ENCODE data around the gene CLMN. TPM values are rescaled to one million over a fixed set of nuclear protein-coding genes. Genes with fewer than 3 reads are reported as not detected.

The CLMN gene
- total RNA-seq, 1 donor from 2014 or later, result 6.3 TPM

DNA sequence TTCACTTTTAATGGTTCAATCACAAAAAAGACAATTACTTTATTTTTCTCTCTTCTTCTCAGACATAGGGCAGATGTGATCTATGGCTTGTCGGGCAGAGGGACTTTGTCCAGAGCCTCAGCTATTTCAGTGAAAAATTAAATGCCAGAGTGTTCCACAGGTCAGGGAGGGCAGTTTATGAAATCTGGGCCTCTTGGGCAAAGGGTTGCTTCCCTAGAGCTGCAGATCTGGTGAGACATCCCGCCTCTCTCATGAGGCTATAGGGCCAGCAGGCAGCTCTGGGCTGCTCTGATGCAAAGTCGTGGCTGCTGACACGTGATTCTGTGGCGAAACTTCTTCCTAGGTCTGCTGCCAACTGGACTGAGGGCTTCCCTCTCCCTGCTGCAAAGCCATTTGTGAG lies 6.0 kb downstream of the CLMN start:
- no peak for DNase-seq (ENCODE audit: low spot score)
- peaks cover 9% of the 10 kb centered on the region for H3K27me3 ChIP-seq
- H3K36me3 Mint-ChIP-seq, result no peaks in the 10 kb centered on the region
- peaks cover 34% of the 10 kb centered on the region for H3K4me1 Mint-ChIP-seq
- peaks cover 4% of the 10 kb centered on the region for H3K9me3 Mint-ChIP-seq
- no peak overlapping the region for H3K9ac ChIP-seq
- H3K79me2 ChIP-seq (ENCODE audit: low read depth), result no peaks in the 10 kb centered on the region
- peaks cover 18% of the 10 kb centered on the region for H4K20me1 ChIP-seq (ENCODE audit: low read depth)
- H3K4me3 ChIP-seq, result no peak overlapping the region
- no peak overlapping the region for H3K4me2 ChIP-seq
- H3K27ac ChIP-seq, result no peak overlapping the region
- H3K27ac Mint-ChIP-seq, result no peak overlapping the region
- H2AFZ ChIP-seq (replicated peaks), result no peak overlapping the region
- no peaks in the 10 kb centered on the region for H3K36me3 ChIP-seq
- TF ChIP-seq EZH2 (IDR thresholded peaks at IDR 0.05) (no peak), EZH2phosphoT487 (IDR thresholded peaks at IDR 0.05) (no peak)
- TF ChIP-seq, protein P1, sequence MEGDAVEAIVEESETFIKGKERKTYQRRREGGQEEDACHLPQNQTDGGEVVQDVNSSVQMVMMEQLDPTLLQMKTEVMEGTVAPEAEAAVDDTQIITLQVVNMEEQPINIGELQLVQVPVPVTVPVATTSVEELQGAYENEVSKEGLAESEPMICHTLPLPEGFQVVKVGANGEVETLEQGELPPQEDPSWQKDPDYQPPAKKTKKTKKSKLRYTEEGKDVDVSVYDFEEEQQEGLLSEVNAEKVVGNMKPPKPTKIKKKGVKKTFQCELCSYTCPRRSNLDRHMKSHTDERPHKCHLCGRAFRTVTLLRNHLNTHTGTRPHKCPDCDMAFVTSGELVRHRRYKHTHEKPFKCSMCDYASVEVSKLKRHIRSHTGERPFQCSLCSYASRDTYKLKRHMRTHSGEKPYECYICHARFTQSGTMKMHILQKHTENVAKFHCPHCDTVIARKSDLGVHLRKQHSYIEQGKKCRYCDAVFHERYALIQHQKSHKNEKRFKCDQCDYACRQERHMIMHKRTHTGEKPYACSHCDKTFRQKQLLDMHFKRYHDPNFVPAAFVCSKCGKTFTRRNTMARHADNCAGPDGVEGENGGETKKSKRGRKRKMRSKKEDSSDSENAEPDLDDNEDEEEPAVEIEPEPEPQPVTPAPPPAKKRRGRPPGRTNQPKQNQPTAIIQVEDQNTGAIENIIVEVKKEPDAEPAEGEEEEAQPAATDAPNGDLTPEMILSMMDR (IDR thresholded peaks at IDR 0.05), result no peak
- H3F3A ChIP-seq (ENCODE audit: low read depth), result peaks cover 3% of the 10 kb centered on the region
- no peak overlapping the region for H3K4me3 Mint-ChIP-seq
- peaks cover 4% of the 10 kb centered on the region for H3K27me3 Mint-ChIP-seq (ENCODE audit: insufficient read depth, low read depth)
- no peaks in the 10 kb centered on the region for H3K9me3 ChIP-seq (ENCODE audit: low read depth)
- peaks cover 7% of the 10 kb centered on the region for H3K4me1 ChIP-seq

DNA sequence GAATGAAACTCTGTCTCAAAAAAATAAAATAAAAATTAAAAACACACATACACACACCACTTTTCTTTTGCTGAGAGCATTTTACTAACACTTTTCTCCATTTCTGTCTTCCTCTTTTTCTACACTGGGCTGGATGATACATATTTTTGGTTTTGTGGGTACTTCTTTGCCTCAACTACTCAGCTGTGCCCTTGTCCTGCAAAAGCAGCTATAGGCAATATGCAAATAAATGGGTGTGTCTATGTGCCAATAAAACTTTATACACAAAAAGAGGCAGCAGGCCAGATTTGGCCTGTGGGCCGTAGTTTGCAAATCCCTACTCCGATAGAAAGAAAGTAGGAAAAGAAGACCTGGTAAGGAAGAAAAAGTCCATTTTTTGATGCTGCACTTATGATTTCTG lies 6.5 kb downstream of the CLMN start:
- peaks cover 13% of the 10 kb centered on the region for H4K20me1 ChIP-seq (ENCODE audit: low read depth)
- peaks cover 35% of the 10 kb centered on the region for H3K4me1 Mint-ChIP-seq
- H3K27ac ChIP-seq, result no peak overlapping the region
- no peaks in the 10 kb centered on the region for H3F3A ChIP-seq (ENCODE audit: low read depth)
- H3K4me2 ChIP-seq, result no peak overlapping the region
- H3K9me3 ChIP-seq (ENCODE audit: low read depth), result no peaks in the 10 kb centered on the region
- no peak for DNase-seq (ENCODE audit: low spot score)
- H3K36me3 Mint-ChIP-seq, result no peaks in the 10 kb centered on the region
- TF ChIP-seq, protein P1 (IDR thresholded peaks at IDR 0.05), result no peak
- TF ChIP-seq EZH2 (IDR thresholded peaks at IDR 0.05), result no peak
- no peak for TF ChIP-seq EZH2phosphoT487 (IDR thresholded peaks at IDR 0.05)
- peaks cover 7% of the 10 kb centered on the region for H3K4me1 ChIP-seq
- H3K27me3 Mint-ChIP-seq (ENCODE audit: insufficient read depth, low read depth), result peaks cover 5% of the 10 kb centered on the region
- H3K9ac ChIP-seq, result no peak overlapping the region
- H3K79me2 ChIP-seq (ENCODE audit: low read depth), result no peaks in the 10 kb centered on the region
- peaks cover 4% of the 10 kb centered on the region for H3K27me3 ChIP-seq
- H3K27ac Mint-ChIP-seq, result no peak overlapping the region
- no peak overlapping the region for H3K4me3 ChIP-seq
- H3K36me3 ChIP-seq, result no peaks in the 10 kb centered on the region
- no peak overlapping the region for H3K4me3 Mint-ChIP-seq
- H2AFZ ChIP-seq (replicated peaks), result no peak overlapping the region
- H3K9me3 Mint-ChIP-seq, result peaks cover 4% of the 10 kb centered on the region

DNA sequence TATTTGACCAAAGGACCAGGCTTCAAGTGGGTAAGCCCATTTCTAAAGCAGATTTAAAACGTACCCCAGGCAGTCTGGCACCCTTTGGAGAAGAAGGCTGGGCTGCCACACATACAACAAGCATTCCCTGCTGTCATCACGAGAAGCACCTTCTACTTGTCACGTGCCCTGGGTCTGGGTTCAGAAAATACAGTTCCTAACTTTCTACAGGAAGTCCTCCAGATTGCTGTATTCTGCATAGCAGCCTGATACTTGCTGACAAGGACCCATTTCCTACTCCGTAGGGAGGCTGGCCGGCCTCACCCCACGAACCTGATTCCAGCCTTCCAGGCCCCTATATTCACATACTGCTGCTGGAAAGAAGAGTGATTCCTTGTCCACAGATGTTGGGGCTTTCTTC lies 7.4 kb downstream of the CLMN start:
- H3K27ac Mint-ChIP-seq, result no peak overlapping the region
- Histone ChIP-seq H3K27ac (no peak overlapping the region), H3K79me2 (ENCODE audit: low read depth) (no peaks in the 10 kb centered on the region), H3F3A (ENCODE audit: low read depth) (no peaks in the 10 kb centered on the region), H3K9ac (no peak overlapping the region), H3K27me3 (no peaks in the 10 kb centered on the region), H3K4me2 (no peak overlapping the region), H4K20me1 (ENCODE audit: low read depth) (peaks cover 6% of the 10 kb centered on the region), H3K36me3 (no peaks in the 10 kb centered on the region), H3K4me1 (peaks cover 7% of the 10 kb centered on the region), H3K4me3 (no peak overlapping the region), H3K9me3 (ENCODE audit: low read depth) (no peaks in the 10 kb centered on the region), H2AFZ (replicated peaks) (no peak overlapping the region)
- peaks cover 5% of the 10 kb centered on the region for H3K27me3 Mint-ChIP-seq (ENCODE audit: insufficient read depth, low read depth)
- peaks cover 4% of the 10 kb centered on the region for H3K9me3 Mint-ChIP-seq
- no peak overlapping the region for H3K4me3 Mint-ChIP-seq
- TF ChIP-seq, protein P1 (IDR thresholded peaks at IDR 0.05), result no peak
- TF ChIP-seq EZH2 (IDR thresholded peaks at IDR 0.05) (no peak), EZH2phosphoT487 (IDR thresholded peaks at IDR 0.05) (no peak)
- H3K36me3 Mint-ChIP-seq, result no peaks in the 10 kb centered on the region
- no peak for DNase-seq (ENCODE audit: low spot score)
- H3K4me1 Mint-ChIP-seq, result peaks cover 35% of the 10 kb centered on the region

Measured in neural progenitor cell (in vitro differentiated cells).